ENCODE results near the gene CREG2. TPM values are rescaled to one million over a fixed set of nuclear protein-coding genes. Genes with fewer than 3 reads are reported as not detected.
A peak's percentile ranks its signal among the peaks of the same experiment; 100 is the strongest.

Gene CREG2
- total RNA-seq, 1 donor from 2014 or later, result 23.6 TPM

- no peak for DNase-seq (ENCODE audit: low spot score)
- no peak for TF ChIP-seq CTCF (IDR thresholded peaks at IDR 0.05; ENCODE audit: unreplicated experiment)
- peaks cover 22% of the 10 kb centered on the region for H3K4me1 Mint-ChIP-seq (ENCODE audit: unreplicated experiment)
- peak overlapping the region; percentile 4 for H3K27ac Mint-ChIP-seq (ENCODE audit: unreplicated experiment)
- no peaks in the 10 kb centered on the region for H3K36me3 Mint-ChIP-seq (ENCODE audit: low read depth, unreplicated experiment)
- H3K9me3 Mint-ChIP-seq (ENCODE audit: unreplicated experiment), result no peaks in the 10 kb centered on the region
- H3K27me3 Mint-ChIP-seq (ENCODE audit: unreplicated experiment), result no peaks in the 10 kb centered on the region
- H3K4me3 Mint-ChIP-seq (ENCODE audit: unreplicated experiment), result no peak overlapping the region
These were observed 85.3 kb downstream of the CREG2 start for GRCh38 chr2:101302016-101302415.

GRCh38 chr2:101300836-101301235, 86.5 kb downstream of the CREG2 start:
- TF ChIP-seq CTCF (IDR thresholded peaks at IDR 0.05; ENCODE audit: unreplicated experiment), result no peak
- Mint-ChIP-seq H3K4me3 (ENCODE audit: unreplicated experiment) (no peak overlapping the region), H3K36me3 (ENCODE audit: low read depth, unreplicated experiment) (no peaks in the 10 kb centered on the region), H3K9me3 (ENCODE audit: unreplicated experiment) (no peaks in the 10 kb centered on the region), H3K27ac (ENCODE audit: unreplicated experiment) (no peak overlapping the region), H3K27me3 (ENCODE audit: unreplicated experiment) (no peaks in the 10 kb centered on the region), H3K4me1 (ENCODE audit: unreplicated experiment) (peaks cover 10% of the 10 kb centered on the region)
- DNase-seq (ENCODE audit: low spot score), result no peak

GRCh38 chr2:101300164-101300563, 87.1 kb downstream of the CREG2 start:
- H3K9me3 Mint-ChIP-seq (ENCODE audit: unreplicated experiment), result no peaks in the 10 kb centered on the region
- H3K27me3 Mint-ChIP-seq (ENCODE audit: unreplicated experiment), result no peaks in the 10 kb centered on the region
- DNase-seq (ENCODE audit: low spot score), result no peak
- H3K4me1 Mint-ChIP-seq (ENCODE audit: unreplicated experiment), result peaks cover 4% of the 10 kb centered on the region
- H3K4me3 Mint-ChIP-seq (ENCODE audit: unreplicated experiment), result no peak overlapping the region
- H3K36me3 Mint-ChIP-seq (ENCODE audit: low read depth, unreplicated experiment), result no peaks in the 10 kb centered on the region
- no peak overlapping the region for H3K27ac Mint-ChIP-seq (ENCODE audit: unreplicated experiment)
- no peak for TF ChIP-seq CTCF (IDR thresholded peaks at IDR 0.05; ENCODE audit: unreplicated experiment)

- Mint-ChIP-seq H3K4me3 (ENCODE audit: unreplicated experiment) (no peak overlapping the region), H3K27me3 (ENCODE audit: unreplicated experiment) (no peaks in the 10 kb centered on the region), H3K36me3 (ENCODE audit: low read depth, unreplicated experiment) (no peaks in the 10 kb centered on the region), H3K9me3 (ENCODE audit: unreplicated experiment) (no peaks in the 10 kb centered on the region), H3K4me1 (ENCODE audit: unreplicated experiment) (peaks cover 2% of the 10 kb centered on the region), H3K27ac (ENCODE audit: unreplicated experiment) (no peak overlapping the region)
- no peak for DNase-seq (ENCODE audit: low spot score)
- TF ChIP-seq CTCF (IDR thresholded peaks at IDR 0.05; ENCODE audit: unreplicated experiment), result no peak
These were observed 87.7 kb downstream of the CREG2 start for GRCh38 chr2:101299604-101300003.

- H3K4me1 Mint-ChIP-seq (ENCODE audit: unreplicated experiment), result no peaks in the 10 kb centered on the region
- H3K9me3 Mint-ChIP-seq (ENCODE audit: unreplicated experiment), result no peaks in the 10 kb centered on the region
- H3K4me3 Mint-ChIP-seq (ENCODE audit: unreplicated experiment), result no peak overlapping the region
- no peak for TF ChIP-seq CTCF (IDR thresholded peaks at IDR 0.05; ENCODE audit: unreplicated experiment)
- no peaks in the 10 kb centered on the region for H3K27me3 Mint-ChIP-seq (ENCODE audit: unreplicated experiment)
- no peaks in the 10 kb centered on the region for H3K36me3 Mint-ChIP-seq (ENCODE audit: low read depth, unreplicated experiment)
- no peak for DNase-seq (ENCODE audit: low spot score)
- no peak overlapping the region for H3K27ac Mint-ChIP-seq (ENCODE audit: unreplicated experiment)
These were observed 89.9 kb downstream of the CREG2 start for GRCh38 chr2:101297383-101297782.
